OCI-LY1 (cell line): ENCODE measurements around the gene PNMA6A.

Source experiments
- H2AFZ ChIP-seq: fragments of 200-600 bp; sonication (generic), shearing (Covaris generic); 2 replicates; pipeline ENCODE4 v1.6.0; 2014; ENCODE audit warnings: antibody characterized with exemption, mild to moderate bottlenecking, low read length
- H3F3A ChIP-seq: fragments of 200-600 bp; sonication (generic), shearing (Covaris generic); 2 replicates; pipeline ENCODE4 v1.6.0; 2014; ENCODE audit warnings: mild to moderate bottlenecking, antibody characterized with exemption, low read length, moderate library complexity; ENCODE audit not compliant: insufficient read depth
- H3K27ac ChIP-seq: fragments of 200-600 bp; sonication (generic); 2 replicates; pipeline ENCODE4 v1.5.1; 2014; ENCODE audit warnings: low read length, mixed run types, mild to moderate bottlenecking, low read depth; ENCODE audit not compliant: poor library complexity, severe bottlenecking
- H3K27me3 ChIP-seq: fragments of 200-600 bp; sonication (generic); 2 replicates; pipeline ENCODE4 v1.6.0; 2014; ENCODE audit warnings: antibody characterized with exemption, mild to moderate bottlenecking, low read length, moderate library complexity; ENCODE audit not compliant: insufficient read depth
- H3K36me3 ChIP-seq: fragments of 200-600 bp; sonication (generic); 2 replicates; pipeline ENCODE4 v1.6.1; 2014; ENCODE audit warnings: mild to moderate bottlenecking, antibody characterized with exemption, low read length, moderate library complexity, mixed read lengths; ENCODE audit not compliant: insufficient read depth
- H3K4me1 ChIP-seq: fragments of 200-600 bp; sonication (generic); 2 replicates; pipeline ENCODE4 v1.5.1; 2014; ENCODE audit warnings: mild to moderate bottlenecking, low read length, moderate library complexity; ENCODE audit not compliant: insufficient read depth, severe bottlenecking
- H3K4me2 ChIP-seq: fragments of 200-600 bp; sonication (generic), shearing (Covaris generic); 2 replicates; pipeline ENCODE4 v1.6.1; 2014; ENCODE audit warnings: low read length
- H3K4me3 ChIP-seq: fragments of 200-600 bp; sonication (generic); 2 replicates; pipeline ENCODE4 v1.5.1; 2014; ENCODE audit warnings: low read length, low read depth, mild to moderate bottlenecking, mixed read lengths; ENCODE audit not compliant: poor library complexity, severe bottlenecking
- H3K79me2 ChIP-seq: fragments of 200-600 bp; shearing (Covaris generic); 2 replicates; pipeline ENCODE4 v1.6.1; 2016; ENCODE audit warnings: mixed run types, low read length, mixed read lengths; ENCODE audit not compliant: insufficient read depth
- H3K9ac ChIP-seq: fragments of 200-600 bp; sonication (generic), shearing (Covaris generic); 2 replicates; pipeline ENCODE4 v1.6.1; 2014; ENCODE audit warnings: mild to moderate bottlenecking, low read length, mixed read lengths
- H3K9me2 ChIP-seq: fragments of 200-600 bp; sonication (generic), shearing (Covaris generic); 2 replicates; pipeline ENCODE4 v1.6.1; 2014; ENCODE audit warnings: low read depth, mild to moderate bottlenecking, low read length, mixed read lengths
- H3K9me3 ChIP-seq: fragments of 200-600 bp; shearing (Covaris generic); 2 replicates; pipeline ENCODE4 v1.6.1; 2014; ENCODE audit warnings: low read length, mixed read lengths
- H4K20me1 ChIP-seq: fragments of 200-600 bp; sonication (generic), shearing (Covaris generic); 2 replicates; pipeline ENCODE4 v1.6.0; 2016; ENCODE audit warnings: mild to moderate bottlenecking, low read length; ENCODE audit not compliant: insufficient read depth
- EZH2 ChIP-seq: fragments of 200-600 bp; sonication (generic), shearing (Covaris generic); IDR thresholded peaks from 2 replicates; pipeline ENCODE4 v1.8.0; 2017; ENCODE audit warnings: borderline replicate concordance, mixed run types, mild to moderate bottlenecking, antibody characterized with exemption, low read length, moderate library complexity, mixed read lengths
- TF ChIP-seq, protein P1 (sequence below): fragments of 200-600 bp; sonication (generic), shearing (Covaris generic); IDR thresholded peaks from 2 replicates; pipeline ENCODE4 v1.5.1; 2017; ENCODE audit warnings: mild to moderate bottlenecking, antibody characterized with exemption, low read length, moderate library complexity, mixed read lengths

Gene PNMA6A

DNA sequence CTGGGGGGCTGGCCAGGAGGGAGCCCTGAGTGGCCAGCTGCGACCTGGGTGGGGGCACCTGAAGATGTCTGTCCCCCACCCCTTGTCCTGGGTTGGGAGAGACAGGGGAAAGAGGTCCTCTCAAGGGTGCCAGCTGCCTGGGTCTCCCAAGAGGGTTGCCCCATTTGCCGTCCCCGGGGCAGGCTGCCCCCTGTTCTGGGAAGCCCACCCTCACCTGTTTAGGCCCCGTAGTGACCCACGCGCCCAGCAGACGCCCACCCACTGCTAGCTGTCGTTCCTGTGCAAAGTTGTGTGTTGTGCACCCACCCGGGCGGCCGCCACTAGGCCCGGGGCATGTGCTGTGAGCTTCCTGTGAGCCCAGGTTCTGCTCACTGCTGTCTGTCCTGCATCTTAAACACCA is 41.5 kb upstream of the PNMA6A start:
- Histone ChIP-seq H3K9me2 (no peaks in the 10 kb centered on the region), H3K4me1 (peaks cover 6% of the 10 kb centered on the region), H3K9ac (no peak overlapping the region), H3K79me2 (no peaks in the 10 kb centered on the region), H3K27ac (no peak overlapping the region), H3K4me3 (no peak overlapping the region), H3K9me3 (no peaks in the 10 kb centered on the region), H3K27me3 (no peaks in the 10 kb centered on the region), H3K4me2 (no peak overlapping the region), H3F3A (no peaks in the 10 kb centered on the region), H4K20me1 (no peaks in the 10 kb centered on the region), H2AFZ (no peak overlapping the region), H3K36me3 (no peaks in the 10 kb centered on the region)
- TF ChIP-seq, protein P1, sequence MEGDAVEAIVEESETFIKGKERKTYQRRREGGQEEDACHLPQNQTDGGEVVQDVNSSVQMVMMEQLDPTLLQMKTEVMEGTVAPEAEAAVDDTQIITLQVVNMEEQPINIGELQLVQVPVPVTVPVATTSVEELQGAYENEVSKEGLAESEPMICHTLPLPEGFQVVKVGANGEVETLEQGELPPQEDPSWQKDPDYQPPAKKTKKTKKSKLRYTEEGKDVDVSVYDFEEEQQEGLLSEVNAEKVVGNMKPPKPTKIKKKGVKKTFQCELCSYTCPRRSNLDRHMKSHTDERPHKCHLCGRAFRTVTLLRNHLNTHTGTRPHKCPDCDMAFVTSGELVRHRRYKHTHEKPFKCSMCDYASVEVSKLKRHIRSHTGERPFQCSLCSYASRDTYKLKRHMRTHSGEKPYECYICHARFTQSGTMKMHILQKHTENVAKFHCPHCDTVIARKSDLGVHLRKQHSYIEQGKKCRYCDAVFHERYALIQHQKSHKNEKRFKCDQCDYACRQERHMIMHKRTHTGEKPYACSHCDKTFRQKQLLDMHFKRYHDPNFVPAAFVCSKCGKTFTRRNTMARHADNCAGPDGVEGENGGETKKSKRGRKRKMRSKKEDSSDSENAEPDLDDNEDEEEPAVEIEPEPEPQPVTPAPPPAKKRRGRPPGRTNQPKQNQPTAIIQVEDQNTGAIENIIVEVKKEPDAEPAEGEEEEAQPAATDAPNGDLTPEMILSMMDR: no peak
- no peak for TF ChIP-seq EZH2

- no peak overlapping the region for H2AFZ ChIP-seq
- H3K9me2 ChIP-seq: no peaks in the 10 kb centered on the region
Observed at GRCh38 chrX:153032397-153033118, 39.7 kb upstream of the PNMA6A start.

GRCh38 chrX:153049093-153049492 is 23.2 kb upstream of the PNMA6A start:
- Histone ChIP-seq H4K20me1 (no peaks in the 10 kb centered on the region), H3F3A (no peaks in the 10 kb centered on the region), H3K4me3 (no peak overlapping the region), H3K4me2 (no peak overlapping the region), H3K36me3 (no peaks in the 10 kb centered on the region; the same call in 1 of the 2 replicates), H3K9me2 (no peaks in the 10 kb centered on the region), H3K27ac (no peak overlapping the region), H3K27me3 (no peaks in the 10 kb centered on the region), H3K9me3 (no peaks in the 10 kb centered on the region), H2AFZ (no peak overlapping the region), H3K9ac (no peak overlapping the region), H3K79me2 (no peaks in the 10 kb centered on the region), H3K4me1 (no peaks in the 10 kb centered on the region)
- no peak for TF ChIP-seq EZH2
- TF ChIP-seq, protein P1: no peak

More at GRCh38 chrX:153032397-153033118, 39.7 kb upstream of the PNMA6A start:
- Histone ChIP-seq H3F3A (no peaks in the 10 kb centered on the region), H3K4me2 (peak overlapping the region; percentile 68), H3K27ac (no peak overlapping the region), H3K27me3 (no peaks in the 10 kb centered on the region), H3K4me3 (peak overlapping the region; percentile 53), H3K9ac (peak overlapping the region; percentile 43; the same call in 1 of the 2 replicates), H3K4me1 (peaks cover 6% of the 10 kb centered on the region), H3K9me3 (no peaks in the 10 kb centered on the region), H3K36me3 (no peaks in the 10 kb centered on the region), H3K79me2 (no peaks in the 10 kb centered on the region), H4K20me1 (no peaks in the 10 kb centered on the region)
- TF ChIP-seq, protein P1: peak; percentile 63; the same call in 1 of the 2 replicates
- no peak for TF ChIP-seq EZH2
